AG08395 (cell line): ENCODE results near the gene CSTA.

ENCODE experiments used
- DNase-seq: peaks from one replicate; pipeline ENCODE4 v3.0.0; 2012; ENCODE audit warnings: mixed read lengths, low spot score

Gene CSTA

DNA sequence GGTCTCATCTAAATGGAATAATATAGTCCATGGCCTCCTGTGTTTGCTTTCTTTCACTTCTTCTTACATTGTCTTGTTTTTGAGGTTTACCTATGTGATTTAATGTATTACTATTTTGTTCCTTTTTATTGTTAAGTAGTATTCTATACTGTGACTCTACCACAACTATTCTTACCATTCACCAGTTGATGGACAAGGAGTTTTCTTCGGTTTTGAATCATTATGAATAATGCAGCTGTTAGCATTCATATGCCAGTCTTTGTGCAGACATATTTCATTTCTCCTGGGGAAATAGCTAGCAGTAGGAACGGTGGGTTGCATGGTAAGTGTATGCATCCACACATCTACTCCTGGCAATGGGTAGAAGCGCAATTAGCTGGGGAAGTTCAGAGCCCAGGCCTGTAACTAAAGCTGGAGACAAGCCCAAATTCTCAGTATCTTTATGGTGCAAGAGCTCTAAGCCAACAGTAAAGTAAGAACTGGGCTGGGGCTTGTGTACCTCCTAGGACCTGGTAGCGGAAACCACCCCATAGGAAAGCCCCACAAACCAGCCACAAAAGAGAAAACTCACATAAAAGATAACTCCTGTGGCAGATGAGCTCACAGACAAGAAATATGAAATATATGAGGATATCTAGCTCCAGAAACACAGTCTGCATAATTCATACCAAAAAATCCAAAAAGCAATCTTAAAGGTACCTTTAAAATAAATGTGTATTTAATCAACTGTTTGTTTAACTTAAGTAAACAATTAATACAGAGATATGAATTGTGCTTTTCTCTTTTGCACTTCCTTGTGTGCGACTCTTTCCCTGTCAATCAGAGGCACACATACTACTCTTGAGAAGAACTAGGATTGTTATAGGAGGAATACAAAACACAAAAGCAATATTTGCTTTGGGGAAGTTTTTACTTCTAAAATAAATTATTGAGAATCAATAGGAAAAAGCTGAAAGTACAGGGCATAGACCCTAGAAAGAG, 2.7 kb upstream of the CSTA start:
- DNase-seq, result no peak

DNA sequence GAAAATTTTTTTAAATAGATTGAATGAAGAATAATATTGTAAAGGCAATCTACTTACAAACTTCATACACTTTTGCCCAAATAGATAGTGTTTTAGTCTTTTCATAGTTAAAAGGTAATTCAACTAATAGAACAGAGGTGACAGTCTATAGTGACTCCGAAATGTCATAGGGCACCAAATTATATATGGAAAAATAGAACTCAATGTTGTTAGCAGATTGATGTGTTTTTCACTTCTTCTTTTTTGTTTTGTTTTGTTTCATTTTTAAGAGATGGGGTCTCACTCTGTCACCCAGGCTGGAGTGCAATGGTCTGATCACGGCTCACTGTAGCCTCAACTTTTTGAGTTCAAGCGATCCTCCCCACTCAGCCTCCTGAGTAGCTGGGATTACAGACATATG, 721 bp downstream of the CSTA start:
- DNase-seq, result no peak

DNA sequence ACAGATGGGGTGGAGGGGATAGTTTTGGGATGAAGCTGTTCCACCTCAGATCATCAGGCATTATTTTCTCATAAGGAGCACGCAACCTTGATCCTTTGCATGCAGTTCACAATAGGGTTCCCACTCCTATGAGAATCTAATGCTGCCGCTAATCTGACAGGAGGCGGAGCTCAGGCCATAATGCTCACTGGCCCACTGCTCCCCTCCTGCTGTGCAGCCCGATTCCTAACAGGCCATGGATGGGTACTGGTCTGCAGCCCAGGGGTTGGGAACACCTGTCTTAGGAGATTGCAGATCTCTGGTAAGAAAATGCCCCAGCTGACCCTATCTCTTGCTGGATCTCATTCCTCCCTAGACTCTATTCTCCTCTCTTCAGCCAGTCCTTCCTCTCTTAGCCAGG, 6.8 kb downstream of the CSTA start:
- DNase-seq, result no peak

DNA sequence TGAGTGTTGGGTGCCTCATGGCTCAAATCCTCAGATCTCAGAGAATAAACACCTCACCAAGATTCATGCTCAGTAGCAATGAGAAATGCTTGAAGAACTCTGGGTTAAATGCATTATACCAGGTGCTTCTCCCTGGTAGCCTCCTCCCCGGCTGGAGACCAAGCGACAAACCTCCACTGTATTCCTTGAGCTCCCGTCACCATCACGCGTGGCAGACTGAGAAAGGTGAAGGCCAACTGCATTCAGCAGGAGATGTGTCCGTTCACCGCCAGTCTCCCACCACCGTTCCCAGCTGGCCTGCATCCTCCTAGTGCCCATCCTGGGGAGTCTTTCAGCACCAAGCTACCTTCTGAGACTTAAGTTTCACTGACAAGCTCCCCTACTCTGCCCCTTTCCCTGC, 7.5 kb downstream of the CSTA start:
- no peak for DNase-seq

DNA sequence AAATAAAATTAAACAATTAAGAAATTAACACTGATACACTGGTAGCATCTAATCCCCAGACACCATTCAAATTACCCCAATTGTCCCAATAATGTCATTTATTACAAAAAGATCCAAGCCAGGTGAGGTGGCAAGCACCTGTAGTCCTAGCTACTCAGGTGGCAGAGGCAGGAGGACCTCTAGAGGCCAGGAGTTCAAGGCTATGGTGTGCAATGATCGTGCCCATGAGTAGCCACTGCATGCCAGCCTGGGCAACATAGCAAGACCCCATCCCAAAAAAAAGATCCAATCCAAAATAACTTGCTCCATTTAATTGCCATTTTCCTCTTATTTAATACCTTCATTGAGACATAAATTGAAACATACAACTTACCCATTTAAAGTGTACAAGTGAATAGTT, 17.8 kb downstream of the CSTA start:
- DNase-seq, result no peak

DNA sequence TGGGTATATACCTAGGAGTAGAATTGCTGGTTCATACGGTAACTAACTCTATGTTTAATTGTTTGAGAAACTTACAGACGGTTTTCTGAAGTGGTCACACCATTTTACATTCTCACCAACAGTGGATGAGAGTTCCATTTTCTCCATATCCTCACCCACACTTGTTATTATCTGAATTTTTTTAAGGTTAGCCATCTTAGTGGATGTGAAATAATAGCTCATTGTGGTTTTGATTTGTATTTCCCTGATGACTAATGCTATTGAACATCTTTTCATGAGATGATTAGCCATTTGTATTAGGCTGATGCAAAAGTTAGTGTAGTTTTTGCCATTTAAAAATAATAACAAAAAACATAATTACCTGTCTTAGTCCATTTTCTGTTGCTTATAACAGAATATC, 18.6 kb downstream of the CSTA start:
- DNase-seq, result no peak

DNA sequence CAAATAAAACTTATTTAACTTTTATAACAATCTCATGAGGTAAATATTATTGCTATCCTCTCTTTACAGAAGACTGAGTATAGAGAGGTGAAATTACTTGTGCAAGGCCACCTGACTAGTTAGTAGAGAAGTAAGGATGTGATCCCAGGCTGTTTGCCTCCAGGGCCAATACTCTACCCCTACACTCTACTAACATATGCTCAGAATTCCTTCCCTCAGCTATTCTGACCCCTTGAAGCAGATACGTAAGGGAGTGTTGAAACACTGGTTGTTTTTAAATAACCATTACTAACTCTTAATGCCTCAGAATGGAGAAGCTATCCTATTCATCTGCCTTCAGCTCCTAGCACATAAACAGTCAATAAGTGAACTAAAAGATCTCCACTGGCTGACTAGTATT, 24.1 kb downstream of the CSTA start:
- no peak for DNase-seq

DNA sequence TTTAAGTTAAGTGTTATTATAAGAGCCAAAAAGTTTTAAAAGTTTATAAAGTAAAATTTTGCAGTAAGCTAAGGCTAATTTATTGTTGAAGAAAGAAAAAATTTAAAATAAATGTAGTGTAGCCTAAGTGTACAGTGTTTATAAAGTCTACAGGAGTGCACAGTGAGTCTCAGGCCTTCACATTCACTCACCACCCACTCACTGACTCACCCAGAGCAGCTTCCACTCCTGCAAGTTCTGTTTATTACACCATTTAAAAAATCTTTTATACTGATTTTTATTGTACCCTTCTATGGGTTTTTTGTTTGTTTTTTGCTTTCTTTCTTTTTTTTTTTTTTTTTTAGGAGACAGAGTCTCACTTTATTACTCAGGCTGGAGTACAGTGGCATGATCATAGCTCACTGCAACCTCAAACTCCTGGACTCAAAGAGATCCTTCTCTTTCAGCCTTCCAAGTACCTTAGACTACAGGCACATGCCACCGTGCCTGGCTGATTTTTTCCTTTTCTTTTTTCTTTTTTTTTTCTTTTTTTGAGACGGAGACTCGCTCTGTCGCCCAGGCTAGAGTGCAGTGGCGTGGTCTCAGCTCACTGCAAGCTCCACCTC, 25.9 kb downstream of the CSTA start:
- DNase-seq, result no peak

DNA sequence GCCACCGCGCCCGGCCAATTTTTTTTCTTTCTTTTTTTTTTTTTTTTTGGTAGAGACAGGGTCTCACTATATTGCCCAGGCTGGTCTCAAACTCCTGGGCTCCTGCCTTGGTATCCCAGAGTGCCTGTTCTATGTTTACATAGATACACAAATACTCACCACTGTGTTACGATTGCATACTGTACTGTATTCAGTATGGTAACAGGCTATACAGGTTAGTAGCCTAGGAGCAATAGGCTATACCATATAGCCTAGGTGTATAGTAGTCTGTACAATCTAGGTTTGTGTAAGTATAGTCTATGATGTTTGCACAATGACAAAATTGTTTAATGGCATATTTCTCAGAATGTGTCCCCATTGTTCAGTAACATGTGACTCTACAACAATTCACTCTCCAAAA, 26.6 kb downstream of the CSTA start:
- no peak for DNase-seq

DNA sequence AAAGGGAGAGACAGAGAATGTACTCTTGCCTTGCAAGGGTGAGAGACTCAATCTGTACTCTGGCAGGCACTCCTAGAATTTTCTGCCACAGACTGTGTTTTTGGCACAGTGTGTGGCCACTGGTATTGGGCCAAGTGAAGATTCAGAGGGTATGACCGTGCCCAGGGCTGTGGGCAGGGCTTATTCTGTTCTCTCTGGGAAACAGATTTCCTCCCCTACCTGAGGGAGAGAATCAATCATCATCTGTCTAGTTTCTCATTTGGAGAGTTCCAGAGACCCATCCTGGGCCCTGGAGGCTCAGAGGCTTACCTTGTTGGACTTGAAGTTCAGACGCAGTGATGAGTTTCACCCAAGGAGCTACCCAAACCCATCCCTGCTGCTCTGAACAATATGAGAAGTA, 28.2 kb downstream of the CSTA start:
- peak; percentile 7 for DNase-seq

DNA sequence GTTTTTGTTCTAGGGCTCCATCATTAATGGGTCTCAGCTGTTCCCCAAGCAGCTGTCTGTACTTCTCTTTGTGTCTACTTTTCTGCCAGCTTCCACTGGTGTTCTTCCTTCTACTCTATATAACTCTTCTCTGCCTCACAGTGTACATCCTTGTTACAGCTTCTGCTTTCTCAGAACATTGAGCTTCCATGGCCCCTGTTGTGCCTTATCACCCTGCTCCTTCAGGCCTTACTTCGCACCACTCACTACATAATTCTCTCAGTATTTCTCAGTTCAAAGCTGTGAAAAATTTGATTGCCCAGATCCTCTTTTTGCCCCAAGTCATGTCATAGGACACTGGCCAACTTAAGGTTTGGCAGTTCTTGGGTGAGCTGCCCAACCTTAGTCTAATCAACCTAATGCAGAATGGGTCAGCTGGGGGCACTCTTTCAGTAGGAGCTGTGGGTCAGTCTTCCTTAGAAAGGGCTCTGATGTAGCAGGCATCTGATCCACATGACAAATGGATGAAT, 28.9 kb downstream of the CSTA start:
- no peak for DNase-seq

DNA sequence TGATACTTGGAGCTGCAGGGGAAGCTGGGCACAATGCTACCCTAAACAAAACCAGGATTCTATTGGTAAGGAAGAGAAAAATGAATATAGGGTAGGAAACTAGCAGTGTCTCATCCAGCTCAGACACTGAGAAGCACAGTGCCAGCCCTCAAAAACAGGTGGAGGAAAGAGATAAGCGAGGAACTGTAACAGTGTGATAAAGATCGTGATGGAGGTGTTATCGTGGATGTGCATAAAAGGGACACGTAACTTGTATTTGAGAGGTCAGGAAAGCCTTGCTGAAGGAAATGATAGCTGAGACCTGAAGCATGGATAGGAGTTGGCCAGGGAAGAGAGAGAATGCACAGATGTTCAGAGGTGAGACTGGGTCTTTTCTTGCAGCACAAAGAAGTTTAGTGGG, 30.6 kb downstream of the CSTA start:
- DNase-seq, result no peak

DNA sequence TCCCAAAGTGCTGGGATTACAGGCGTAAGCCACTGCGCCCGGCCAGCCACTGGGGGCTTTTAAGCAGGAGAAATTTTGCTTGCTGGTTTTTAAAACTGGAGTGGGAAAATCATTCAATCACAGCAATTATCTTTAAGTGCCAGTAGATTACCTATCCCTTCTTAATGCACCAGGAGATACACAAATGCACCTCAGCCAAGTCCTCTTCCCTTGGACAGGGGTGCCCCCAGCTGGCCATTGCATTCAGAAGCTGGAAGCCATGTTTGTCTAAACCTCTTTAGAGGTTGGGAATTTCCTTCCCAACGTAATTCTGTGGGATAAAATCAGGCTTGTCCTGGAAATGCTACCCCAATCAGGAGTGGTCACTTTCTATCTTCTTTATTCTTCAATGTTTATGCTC, 31.4 kb downstream of the CSTA start:
- peak; percentile 12 for DNase-seq

DNA sequence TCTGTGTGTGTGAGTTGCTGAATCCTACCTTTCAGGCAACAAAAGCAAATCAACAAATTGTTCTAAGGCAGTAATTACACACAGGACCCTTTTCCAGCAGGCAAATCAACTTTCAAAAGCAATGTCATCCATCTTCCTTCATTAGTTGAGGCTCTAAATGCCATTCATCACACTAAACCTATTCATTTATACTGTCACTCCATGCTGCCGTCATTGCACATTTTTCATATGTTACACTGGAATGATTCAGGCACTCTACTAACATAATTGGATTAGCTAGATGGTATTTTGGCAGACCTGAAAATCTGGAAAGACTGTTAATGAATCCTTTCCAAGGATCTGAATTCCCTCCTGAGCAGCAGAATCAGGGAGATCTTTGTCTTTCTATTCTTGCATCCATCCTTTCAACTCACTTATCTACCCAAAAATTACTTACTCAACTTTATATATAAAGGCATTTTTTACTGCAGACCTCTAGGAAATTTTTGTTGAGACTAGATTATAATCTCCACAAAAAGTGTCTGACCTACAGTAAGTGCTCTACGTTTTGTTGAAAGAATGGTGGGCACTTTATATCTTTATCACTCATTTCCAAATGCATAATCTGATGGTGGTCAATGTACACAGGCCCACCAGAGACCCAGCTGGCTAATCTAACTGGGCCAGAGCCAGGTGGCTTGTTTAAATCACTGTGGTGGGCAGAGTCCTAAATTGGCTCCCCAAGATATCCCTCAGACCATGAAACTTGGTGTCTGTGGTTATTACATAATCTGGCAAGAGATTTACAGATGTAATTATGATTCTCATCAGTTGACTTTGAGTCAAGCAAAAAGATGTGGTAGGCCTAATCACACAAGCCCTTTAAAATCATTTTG, 33.0 kb downstream of the CSTA start:
- no peak for DNase-seq

DNA sequence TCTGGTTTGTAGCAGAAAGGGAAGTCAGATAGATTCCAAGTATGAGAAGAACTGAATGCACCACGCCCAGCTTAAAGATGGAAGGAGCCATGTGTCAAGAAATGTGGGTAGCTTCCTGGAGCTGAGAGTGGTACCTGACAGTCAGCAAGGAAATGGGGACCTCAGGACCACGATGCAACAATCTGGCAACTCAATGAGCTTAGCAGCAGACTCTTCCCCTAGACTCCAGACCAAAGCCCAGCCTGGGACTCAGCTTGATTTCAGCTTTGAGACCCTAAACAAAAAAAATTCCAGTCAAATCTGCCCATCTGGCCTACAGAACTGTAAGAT, 33.6 kb downstream of the CSTA start:
- no peak for DNase-seq

DNA sequence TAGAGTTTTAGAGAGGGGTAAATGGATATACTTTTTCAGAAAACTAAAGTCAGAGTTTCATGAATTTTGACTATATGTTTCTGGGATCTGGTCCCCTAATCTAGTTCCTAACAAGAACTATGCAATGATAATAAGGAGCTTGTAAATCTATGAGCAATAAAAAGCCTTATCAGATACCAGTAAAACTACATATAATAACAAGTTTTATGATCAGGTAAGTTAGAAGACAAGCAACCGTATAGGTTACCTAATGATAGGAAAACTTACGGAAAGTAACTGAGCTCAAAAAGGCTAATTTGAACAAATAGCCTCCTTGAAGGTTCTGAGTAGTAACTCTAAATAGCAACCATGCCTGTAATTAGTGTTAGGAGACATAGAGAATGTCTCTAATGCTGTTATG, 37.0 kb downstream of the CSTA start:
- no peak for DNase-seq

DNA sequence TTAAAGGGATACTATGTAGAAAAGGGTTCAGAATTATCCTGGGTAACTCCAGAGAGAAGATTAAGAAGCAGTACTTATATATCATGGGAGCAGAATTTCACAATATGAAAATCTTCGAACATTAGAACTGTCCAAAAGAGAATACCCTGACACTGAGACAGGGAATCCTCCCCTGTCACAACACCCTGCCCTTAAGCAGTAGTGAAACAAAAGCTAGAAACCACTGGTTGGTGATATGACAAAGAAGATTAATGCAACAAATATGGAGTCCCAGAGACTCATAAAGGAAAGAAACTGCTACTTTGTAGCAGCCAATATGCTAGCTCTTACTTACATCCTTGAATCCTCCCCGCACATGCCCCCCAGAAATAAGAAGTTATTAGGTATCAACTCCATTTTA, 39.4 kb downstream of the CSTA start:
- no peak for DNase-seq

DNA sequence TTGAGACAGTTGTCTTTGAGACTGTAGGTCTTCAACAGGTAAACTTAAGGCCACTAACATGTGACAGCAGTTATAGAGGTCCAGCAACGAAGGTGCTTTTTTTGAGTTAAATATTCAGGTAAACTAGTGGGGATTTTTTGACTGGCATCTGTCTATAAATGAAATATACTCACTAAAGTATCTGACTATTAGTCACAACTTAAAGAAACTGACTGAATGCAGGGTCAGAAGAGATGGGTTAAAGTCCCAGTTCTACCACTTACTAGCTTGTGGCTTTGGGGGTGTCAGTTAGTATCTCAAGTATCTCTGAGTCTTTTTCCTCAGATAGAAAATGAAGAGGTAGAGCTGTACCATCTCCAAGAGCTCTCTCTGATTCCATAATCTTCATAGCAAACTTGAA, 40.0 kb downstream of the CSTA start:
- no peak for DNase-seq

DNA sequence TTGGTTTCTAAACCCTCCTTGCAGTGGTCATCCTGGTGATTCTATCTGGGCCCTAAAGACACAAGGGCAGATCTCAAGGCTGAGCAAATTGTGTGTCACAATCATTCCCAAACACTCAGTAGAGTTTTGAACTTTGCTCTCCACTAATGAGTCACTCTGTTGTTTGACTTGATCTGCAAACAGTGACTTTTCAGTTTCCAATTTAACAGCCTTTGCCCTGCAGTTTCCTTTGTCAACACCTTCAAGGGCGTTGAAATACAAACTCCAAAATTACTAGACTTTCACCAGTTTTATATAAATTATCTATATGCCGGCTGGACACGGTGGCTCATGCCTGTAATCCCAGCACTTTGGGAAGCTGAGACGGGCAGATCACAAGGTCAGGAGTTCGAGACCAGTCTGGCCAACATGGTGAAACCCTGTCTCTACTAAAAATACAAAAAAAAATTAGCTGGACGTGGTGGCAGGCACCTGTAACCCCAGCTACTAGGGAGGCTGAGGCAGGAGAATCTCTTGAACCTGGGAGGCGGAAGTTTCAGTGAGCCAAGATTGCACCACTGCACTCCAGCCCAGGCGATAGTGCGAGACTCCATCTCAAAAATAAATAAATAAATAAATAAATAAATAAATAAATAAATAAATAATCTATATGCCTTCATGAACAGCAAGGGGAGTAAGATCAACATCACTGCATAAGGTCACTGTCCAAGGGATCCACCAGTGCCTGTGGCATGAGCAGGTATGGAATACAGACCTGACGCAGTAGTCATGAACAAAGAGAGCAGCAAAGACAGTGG, 40.7 kb downstream of the CSTA start:
- DNase-seq, result peak; percentile 28

DNA sequence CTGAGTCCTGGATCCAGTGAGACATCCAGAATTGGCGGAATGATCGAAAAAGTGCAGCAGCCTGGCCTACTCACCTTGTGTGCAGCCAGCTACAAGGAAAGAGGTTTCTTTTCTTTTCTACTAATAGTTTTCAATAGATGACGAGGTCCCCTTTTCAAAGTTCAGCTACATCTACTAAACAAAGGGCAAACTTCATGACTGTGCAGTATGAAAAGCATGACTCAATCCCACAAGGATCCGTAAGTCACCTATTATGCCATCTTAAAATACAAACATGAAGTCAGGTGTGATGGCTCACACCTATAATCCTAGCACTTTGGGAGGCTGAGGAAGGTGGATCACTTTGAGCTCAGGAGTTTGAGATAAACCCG, 41.3 kb downstream of the CSTA start:
- DNase-seq, result no peak

DNA sequence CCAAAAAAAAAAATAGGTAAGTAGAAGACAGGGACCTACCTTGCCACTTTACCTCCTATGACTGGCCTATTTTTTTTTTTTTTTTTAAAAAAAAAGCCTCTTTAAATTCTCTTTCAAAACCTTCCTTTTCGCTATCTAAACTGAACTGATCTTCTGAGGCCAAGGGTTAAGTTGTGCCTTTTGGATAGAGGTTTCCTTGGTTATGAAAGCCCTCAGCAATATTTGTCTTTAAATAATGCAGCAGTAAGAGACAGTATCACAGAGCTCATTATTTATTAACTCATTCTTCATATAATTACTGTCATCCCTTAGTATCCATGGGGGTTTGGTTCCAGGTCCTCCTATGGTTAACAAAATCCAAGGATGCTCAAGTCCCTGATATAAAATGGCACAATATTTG, 49.0 kb downstream of the CSTA start:
- DNase-seq, result no peak

DNA sequence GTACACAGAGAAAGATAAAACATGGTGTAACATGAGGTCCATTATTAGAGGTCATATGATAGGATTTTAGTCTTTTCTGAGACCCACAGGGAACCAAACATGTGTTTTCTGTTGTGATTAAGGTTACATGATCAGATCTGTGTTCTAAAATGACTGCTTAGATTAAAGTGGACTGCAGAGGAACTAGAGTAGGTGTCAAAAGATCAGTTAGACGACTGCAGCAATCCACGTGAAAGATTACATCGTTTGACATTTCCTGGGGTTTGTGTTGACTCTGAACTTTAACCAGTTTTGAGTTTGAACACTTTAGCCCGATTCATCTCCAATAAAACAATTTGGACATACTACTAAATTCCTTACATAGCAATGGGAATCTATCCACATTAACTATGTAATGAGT, 52.9 kb downstream of the CSTA start:
- DNase-seq, result no peak
